Heart right ventricle (tissue), 16 donors: ENCODE results near the gene CSMD2. TPM values are rescaled to one million over a fixed set of nuclear protein-coding genes. Genes with fewer than 3 reads are reported as not detected.

Experiments
- ATAC-seq, 8 donors: fragments of 200-7000 bp; cut with Tn5 transposase; one replicate each; pipeline ENCODE4 v1.9.1; 2020; ENCODE audit warnings: mild to moderate bottlenecking in 8 of 8, moderate library complexity in 8 of 8, moderate number of reproducible peaks in 1 of 8
- DNase-seq, 2 donors: peaks; one replicate each; pipeline ENCODE4 v3.0.0-alpha.2; 2020
- H3K27ac ChIP-seq, 10 donors: fragments of 200-600 bp; sonication (generic) in 2 of 10; one replicate each; pipeline versions ENCODE4 v1.5.0 to v1.8.0; 2020 to 2022; ENCODE audit warnings: mild to moderate bottlenecking in 3 of 10
- H3K27me3 ChIP-seq, 7 donors: fragments of 200-600 bp; one replicate each; pipeline ENCODE4 v1.8.0; 2021 to 2022; ENCODE audit warnings: mild to moderate bottlenecking in 2 of 7
- H3K36me3 ChIP-seq, 9 donors: fragments of 200-600 bp; sonication (generic) in 1 of 9; one replicate each; pipeline versions ENCODE4 v1.5.0 to v1.8.0; 2020 to 2022; ENCODE audit warnings: mild to moderate bottlenecking in 2 of 9
- H3K4me1 ChIP-seq, 9 donors: fragments of 200-600 bp; sonication (generic) in 1 of 9; one replicate each; pipeline versions ENCODE4 v1.5.0 to v1.8.0; 2020 to 2022; ENCODE audit warnings: mild to moderate bottlenecking in 4 of 9
- H3K4me3 ChIP-seq, 10 donors: fragments of 200-600 bp; sonication (generic) in 2 of 10; one replicate each; pipeline versions ENCODE4 v1.5.0 to v1.8.0; 2020 to 2022; ENCODE audit warnings: mild to moderate bottlenecking in 7 of 10, moderate library complexity in 2 of 10
- H3K9me3 ChIP-seq, 11 donors: fragments of 200-600 bp in 10 of 11; sonication (generic) in 2 of 11; one replicate each; pipeline versions ENCODE4 v1.5.0 to v1.8.0; 2013 to 2022; ENCODE audit warnings: mild to moderate bottlenecking in 2 of 11, control low read depth in 1 of 11, moderate library complexity in 1 of 11
- WGBS, 2 donors: extraction: QIAGEN DNeasy Blood & Tissue Kit; methylation state at CpG; one replicate each; pipeline ENCODE4 v1.1.7; 2013; ENCODE audit warnings: inconsistent platforms in 1 of 2; 5-methylcytosine and 5-hydroxymethylcytosine counted together
- intact Hi-C, 10 donors: fragments of 100-400 bp; cut with DNase I; formaldehyde crosslinking; loops; one replicate each; pipeline versions ENCODE4 v1.11.1 to v1.14.2; 2022
- polyA plus RNA-seq, 2 donors: library from polyadenylated mRNA; stranded (reverse); fragments of 200-250 nt; gene quantifications; one replicate each; pipeline ENCODE4 v1.2.3, GENCODE V29; 2013
- total RNA-seq, 10 donors: library from RNA; stranded (reverse); fragmentation: NEBNext Ultra II Directional in 3 of 10; extraction: Animal tissue kit (Norgen Biotek cat#: 25700) in 3 of 10; gene quantifications; one replicate each; pipeline versions ENCODE4 v1.2.1 to v1.2.4, GENCODE V29; 2021 to 2023
- TF ChIP-seq, protein P1 (sequence below), 9 donors: fragments of 200-600 bp; sonication (generic) in 2 of 9; IDR thresholded peaks; one replicate each; pipeline versions ENCODE4 v1.5.0 to v1.8.0; 2021 to 2022; ENCODE audit warnings: antibody characterized with exemption in 9 of 9, mild to moderate bottlenecking in 5 of 9, moderate library complexity in 1 of 9
- donor health status: Arrhythmogenic right ventricular cardiomyopathy.
- donor health status: ischemic (EF 13 %, LVEDD 7.1; RV severe dilation, severe dysfunction).
- donor health status: healthy with polysubstance abuse.
- donor health status: DM: no; HTN: yes; CAD: no.
- donor health status: DM: no; HTN: no; CAD: no.
- donor health status: ischemic (EF 25% LVEDD 6.9; RV normal size, moderate dysfunction).
- donor health status: ischemic (EF 25% LVEDD 5.7; RV mildly dilated, moderate dysfunction).
- donor health status: healthy.
- donor health status: DM: yes; HTN: yes; CAD: no.
- donor health status: Ischemic cardiomyopathy.
- donor health status: ischemic (EF 35%, LVEDD 5.7; RV mildly dilated, moderate dysfunction).
- donor health status: nonischemic (EF 11% LVEDD 7.7; RV severe dilation, severe dysfunction).
- donor health status: DM: yes; HTN: yes; CAD: no.
- donor health status: PGD.
- donor health status: ischemic (EF 29% LVEDD 5.4; RV normal size, mild dysfunction).
- donor health status: nonischemic (EF 23%, LVEDD 6.1; RV moderate dilation, normal function).

Gene CSMD2
- total and polyA plus RNA-seq, 12 donors: 0.04 to 0.97 (median 0.14) TPM; not detected in 1

DNA sequence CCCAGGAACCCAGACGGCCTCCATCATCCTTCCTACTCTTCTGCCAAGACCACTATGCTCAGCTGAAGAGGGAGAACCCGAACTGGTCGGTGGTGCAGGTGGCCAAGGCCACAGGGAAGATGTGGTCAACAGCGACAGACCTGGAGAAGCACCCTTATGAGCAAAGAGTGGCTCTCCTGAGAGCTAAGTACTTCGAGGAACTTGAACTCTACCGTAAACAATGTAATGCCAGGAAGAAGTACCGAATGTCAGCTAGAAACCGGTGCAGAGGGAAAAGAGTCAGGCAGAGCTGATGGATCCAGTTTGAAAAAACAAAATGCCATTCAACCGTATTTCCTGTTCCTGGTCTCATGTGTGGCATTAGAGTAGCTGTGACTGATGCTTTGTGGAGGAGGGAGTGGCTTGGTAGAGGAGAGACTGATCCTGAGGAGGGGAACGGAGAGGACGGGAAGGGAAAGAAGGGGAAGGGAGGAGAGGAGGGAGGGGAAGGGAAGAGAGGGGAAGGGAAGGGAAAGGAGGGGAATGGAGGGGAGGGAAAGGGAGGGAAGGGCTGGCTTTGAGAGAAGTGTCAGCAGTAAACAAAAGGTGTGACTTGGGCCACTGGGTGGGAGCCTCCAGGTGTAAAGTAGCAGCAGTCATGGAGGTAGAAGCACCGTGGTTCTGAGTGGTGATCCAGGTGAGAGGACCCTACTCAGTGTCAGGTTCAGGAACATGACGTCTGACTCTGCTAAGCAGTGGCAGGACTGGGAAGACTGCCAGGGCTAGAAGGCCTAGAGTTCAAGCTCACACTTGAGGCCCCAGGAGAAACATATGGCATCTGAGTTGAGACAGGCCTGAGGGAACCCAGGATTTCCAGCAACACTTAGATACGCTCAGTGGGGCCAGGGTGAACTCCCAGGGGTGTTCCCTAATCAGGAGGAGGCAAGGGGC lies 300.3 kb downstream of the CSMD2 start:
- Histone ChIP-seq H3K4me1 (no peaks in the 10 kb centered on the region), H3K27me3 (peaks cover 0 to 26% (median 12%) of the 10 kb centered on the region in 7 donors), H3K9me3 (peaks cover 0 to 3% (median 0%) of the 10 kb centered on the region in 11 donors), H3K36me3 (no peaks in the 10 kb centered on the region), H3K27ac (no peak overlapping the region), H3K4me3 (no peak overlapping the region)
- TF ChIP-seq, protein P1, sequence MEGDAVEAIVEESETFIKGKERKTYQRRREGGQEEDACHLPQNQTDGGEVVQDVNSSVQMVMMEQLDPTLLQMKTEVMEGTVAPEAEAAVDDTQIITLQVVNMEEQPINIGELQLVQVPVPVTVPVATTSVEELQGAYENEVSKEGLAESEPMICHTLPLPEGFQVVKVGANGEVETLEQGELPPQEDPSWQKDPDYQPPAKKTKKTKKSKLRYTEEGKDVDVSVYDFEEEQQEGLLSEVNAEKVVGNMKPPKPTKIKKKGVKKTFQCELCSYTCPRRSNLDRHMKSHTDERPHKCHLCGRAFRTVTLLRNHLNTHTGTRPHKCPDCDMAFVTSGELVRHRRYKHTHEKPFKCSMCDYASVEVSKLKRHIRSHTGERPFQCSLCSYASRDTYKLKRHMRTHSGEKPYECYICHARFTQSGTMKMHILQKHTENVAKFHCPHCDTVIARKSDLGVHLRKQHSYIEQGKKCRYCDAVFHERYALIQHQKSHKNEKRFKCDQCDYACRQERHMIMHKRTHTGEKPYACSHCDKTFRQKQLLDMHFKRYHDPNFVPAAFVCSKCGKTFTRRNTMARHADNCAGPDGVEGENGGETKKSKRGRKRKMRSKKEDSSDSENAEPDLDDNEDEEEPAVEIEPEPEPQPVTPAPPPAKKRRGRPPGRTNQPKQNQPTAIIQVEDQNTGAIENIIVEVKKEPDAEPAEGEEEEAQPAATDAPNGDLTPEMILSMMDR (IDR thresholded peaks at IDR 0.05): no peak
- ATAC-seq (no peak), DNase-seq (no peak)
- intact Hi-C loops: no loop called here
- WGBS, 2 donors: 61 to 66% methylated on average over 14 of the region's 14 CpGs

DNA sequence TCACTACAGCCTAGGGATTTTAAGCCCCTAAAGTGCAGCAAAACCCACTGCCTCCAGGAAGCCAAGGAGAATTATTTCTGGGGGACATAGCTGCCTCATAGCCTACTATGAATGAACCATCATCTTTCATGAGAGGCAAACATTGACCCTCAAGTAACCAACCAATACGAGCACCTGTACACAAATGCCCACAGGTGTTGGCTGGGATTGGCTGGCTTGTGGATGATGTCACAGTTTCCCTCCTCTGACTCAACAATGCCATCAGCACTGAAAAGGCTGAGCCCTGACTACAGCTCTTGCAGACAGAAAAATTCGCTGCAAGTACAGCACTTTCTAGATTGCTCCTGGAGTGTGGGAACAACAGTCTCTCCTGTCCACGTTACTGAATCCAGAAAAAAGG lies 301.3 kb downstream of the CSMD2 start, which contains the start of gene HMGB4:
TSS of gene HMGB4 (plus strand) at position 301 of the 400 bp plus-strand sequence. CDS start 113 bp downstream, outside the sequence.
- Histone ChIP-seq H3K27ac (no peak within 1 kb of the TSS), H3K9me3 (peaks cover 0 to 3% (median 0%) of the 10 kb centered on the region in 11 donors), H3K36me3 (no peaks in the 10 kb centered on the region), H3K27me3 (peaks cover 0 to 26% (median 12%) of the 10 kb centered on the region in 7 donors), H3K4me1 (no peaks in the 10 kb centered on the region), H3K4me3 (no peak within 1 kb of the TSS)
- intact Hi-C loops: no loop called here
- ATAC-seq (no peak), DNase-seq (no peak)
- TF ChIP-seq, protein P1 (IDR thresholded peaks at IDR 0.05): no peak
- 77 to 88% methylated on average over 3 of the region's 3 CpGs for WGBS, 2 donors

DNA sequence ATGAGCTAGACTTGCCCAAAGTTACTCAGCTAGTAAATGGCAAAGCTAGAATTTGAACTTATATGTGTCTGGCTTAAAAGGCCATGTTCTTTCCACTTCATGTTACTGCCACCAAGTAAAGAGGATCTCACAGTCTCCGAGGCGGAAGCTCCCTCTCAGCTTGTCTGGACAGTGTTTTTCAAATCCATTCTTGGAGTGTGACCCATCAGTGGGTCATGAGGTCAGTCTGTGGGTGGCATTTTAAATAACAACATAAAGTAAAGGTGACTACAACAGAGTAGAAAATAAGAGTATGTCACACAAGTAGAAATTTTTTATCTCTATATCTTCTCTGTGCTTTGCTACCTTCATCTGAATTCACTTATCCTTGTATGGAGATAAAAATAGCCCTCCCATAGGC lies 304.4 kb downstream of the CSMD2 start:
- DNase-seq: no peak
- Histone ChIP-seq H3K9me3 (no peaks in the 10 kb centered on the region), H3K4me3 (no peak overlapping the region), H3K27ac (no peak overlapping the region), H3K4me1 (no peaks in the 10 kb centered on the region), H3K36me3 (no peaks in the 10 kb centered on the region), H3K27me3 (peaks cover 0 to 46% (median 26%) of the 10 kb centered on the region in 7 donors)
- ATAC-seq: no peak
- 62 to 66% methylated on average over 2 of the region's 2 CpGs for WGBS, 2 donors
- intact Hi-C loops: no loop called here
- TF ChIP-seq, protein P1 (IDR thresholded peaks at IDR 0.05): no peak

DNA sequence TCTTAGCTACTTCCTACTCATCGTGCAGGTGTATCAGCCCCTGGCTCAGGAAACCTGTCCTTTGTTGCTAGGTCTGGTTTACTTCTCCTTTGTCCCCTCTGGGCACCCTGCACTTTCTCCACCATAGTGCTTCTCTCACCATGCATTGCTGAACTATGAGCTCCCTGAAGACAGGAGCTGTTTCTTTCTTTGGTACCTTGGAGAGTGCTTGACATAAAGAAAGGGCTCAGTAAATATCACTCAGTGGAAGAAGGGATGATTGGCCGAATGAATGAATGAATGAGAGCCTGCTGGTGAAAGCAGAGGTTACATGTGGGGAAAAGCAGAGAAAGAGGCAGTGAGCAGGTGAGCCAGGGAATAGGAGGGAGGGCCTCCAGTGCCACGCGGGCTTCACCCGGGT lies 310.9 kb downstream of the CSMD2 start:
- no peaks in the 10 kb centered on the region for H3K36me3 ChIP-seq
- TF ChIP-seq, protein P1 (IDR thresholded peaks at IDR 0.05): no peak
- intact Hi-C loops: no loop called here
- H3K27me3 ChIP-seq: peaks cover 0 to 38% (median 23%) of the 10 kb centered on the region in 7 donors
- no peak overlapping the region for H3K27ac ChIP-seq
- H3K4me1 ChIP-seq: no peaks in the 10 kb centered on the region
- no peak overlapping the region for H3K4me3 ChIP-seq
- no peak for DNase-seq
- no peaks in the 10 kb centered on the region for H3K9me3 ChIP-seq
- 83 to 86% methylated on average over 5 of the region's 5 CpGs for WGBS, 2 donors
- ATAC-seq: no peak
